Smooth muscle cell (in vitro differentiated cells): ENCODE measurements around the gene PDE2A. TPM values are rescaled to one million over a fixed set of nuclear protein-coding genes. Genes with fewer than 3 reads are reported as not detected.
A peak's percentile ranks its signal among the peaks of the same experiment; 100 is the strongest.

Source experiments
- DNase-seq: peaks from one replicate; lab custom pipeline; 2025; ENCODE audit not compliant: unreplicated experiment; lab: John Stamatoyannopoulos, UW
- H2AFZ ChIP-seq: fragments of 200-600 bp; sonication (generic); 2 replicates; pipeline ENCODE4 v1.6.0; 2016; ENCODE audit warnings: antibody characterized with exemption, low read depth, mild to moderate bottlenecking
- H3F3A ChIP-seq: fragments of 200-600 bp; sonication (generic); 2 replicates; pipeline ENCODE4 v1.6.0; 2017; ENCODE audit warnings: antibody characterized with exemption, low read depth
- H3K27ac ChIP-seq: fragments of 200-600 bp; sonication (generic); 2 replicates; pipeline ENCODE4 v1.5.1; 2016; ENCODE audit warnings: low read depth, mild to moderate bottlenecking
- H3K27me3 ChIP-seq: fragments of 200-600 bp; sonication (generic); 2 replicates; pipeline ENCODE4 v1.6.1; 2016; ENCODE audit warnings: low read depth, mild to moderate bottlenecking
- H3K36me3 ChIP-seq: fragments of 200-600 bp; sonication (generic); 2 replicates; pipeline ENCODE4 v1.5.1; 2016; ENCODE audit warnings: low read depth
- H3K4me1 ChIP-seq: fragments of 200-600 bp; sonication (generic); 2 replicates; pipeline ENCODE4 v1.5.1; 2016; ENCODE audit warnings: low read depth
- H3K4me2 ChIP-seq: fragments of 200-600 bp; sonication (generic); 2 replicates; pipeline ENCODE4 v1.6.0; 2016; ENCODE audit warnings: mild to moderate bottlenecking
- H3K4me3 ChIP-seq: fragments of 200-600 bp; sonication (generic); 2 replicates; pipeline ENCODE4 v1.5.1; 2016; ENCODE audit warnings: mild to moderate bottlenecking
- H3K79me2 ChIP-seq: fragments of 200-600 bp; sonication (generic); 2 replicates; pipeline ENCODE4 v1.6.0; 2016; ENCODE audit warnings: low read depth, mild to moderate bottlenecking
- H3K9ac ChIP-seq: fragments of 200-600 bp; sonication (generic); 2 replicates; pipeline ENCODE4 v1.6.0; 2016; ENCODE audit warnings: low read depth
- H3K9me3 ChIP-seq: fragments of 200-600 bp; sonication (generic); replicated peaks from 2 replicates; pipeline ENCODE4 v1.5.1; 2016; ENCODE audit warnings: low read depth
- H4K20me1 ChIP-seq: fragments of 200-600 bp; sonication (generic); 2 replicates; pipeline ENCODE4 v1.6.0; 2016; ENCODE audit warnings: low read depth
- CTCF ChIP-seq: fragments of 200-600 bp; sonication (generic); IDR thresholded peaks from 2 replicates; pipeline ENCODE4 v1.5.1; 2017; ENCODE audit warnings: borderline replicate concordance, mild to moderate bottlenecking, antibody characterized with exemption; ENCODE audit not compliant: insufficient read depth, poor library complexity, severe bottlenecking
- WGBS: methylation state at CpG from one replicate; pipeline ENCODE4 v1.1.7; 2016; ENCODE audit warnings: low lambda C conversion rate; 5-methylcytosine and 5-hydroxymethylcytosine counted together
- polyA plus RNA-seq: library from polyadenylated mRNA; unstranded; fragments of >200 nt; fragmentation: Nextera tagmentation; extraction: Ambion mirVana; gene quantifications from 2 replicates; pipeline ENCODE4 v1.2.1, GENCODE V29; 2016
- total RNA-seq: library from RNA; depleted of rRNA; stranded (reverse); fragments of >200 nt; gene quantifications from 2 replicates; pipeline ENCODE4 v1.2.3, GENCODE V29; 2014

PDE2A gene
- total and polyA plus RNA-seq, 2 experiments from 2014 or later = 1.0 TPM; not detected in 1

GRCh38 chr11:72716290-72716689 is 42.1 kb upstream of the PDE2A start:
- no peaks in the 10 kb centered on the region for H3K9me3 ChIP-seq
- no peaks in the 10 kb centered on the region for H3K36me3 ChIP-seq
- no peaks in the 10 kb centered on the region for H3F3A ChIP-seq
- H2AFZ ChIP-seq = no peak overlapping the region
- no peak overlapping the region for H3K4me2 ChIP-seq
- no peak for TF ChIP-seq CTCF
- peaks cover 44% of the 10 kb centered on the region for H3K79me2 ChIP-seq
- WGBS = 78% methylated on average over 7 of the region's 7 CpGs
- H3K4me3 ChIP-seq = no peak overlapping the region
- peaks cover 97% of the 10 kb centered on the region for H4K20me1 ChIP-seq
- H3K27me3 ChIP-seq = no peaks in the 10 kb centered on the region
- no peak overlapping the region for H3K27ac ChIP-seq
- peaks cover 15% of the 10 kb centered on the region for H3K4me1 ChIP-seq
- no peak overlapping the region for H3K9ac ChIP-seq
- no peak for DNase-seq

- 45% methylated on average over 10 of the region's 10 CpGs for WGBS
- no peak for DNase-seq
- Histone ChIP-seq H3K9me3 (no peaks in the 10 kb centered on the region), H3K27ac (peak overlapping the region; percentile 33), H3K4me1 (peaks cover 10% of the 10 kb centered on the region), H3K4me2 (peak overlapping the region; percentile 73), H3K36me3 (no peaks in the 10 kb centered on the region), H4K20me1 (peaks cover 81% of the 10 kb centered on the region), H3K9ac (peak overlapping the region; percentile 43), H3K4me3 (no peak overlapping the region), H3K27me3 (no peaks in the 10 kb centered on the region), H2AFZ (no peak overlapping the region), H3F3A (no peaks in the 10 kb centered on the region), H3K79me2 (peaks cover 19% of the 10 kb centered on the region)
- TF ChIP-seq CTCF = no peak
Observed at GRCh38 chr11:72712841-72713240, 38.6 kb upstream of the PDE2A start.

GRCh38 chr11:72712168-72712751 is 38.0 kb upstream of the PDE2A start:
- Histone ChIP-seq H3K9ac (peak overlapping the region; percentile 43), H3F3A (no peaks in the 10 kb centered on the region), H3K9me3 (no peaks in the 10 kb centered on the region), H3K27ac (peak overlapping the region; percentile 33), H3K79me2 (peaks cover 17% of the 10 kb centered on the region), H3K4me2 (peak overlapping the region; percentile 73), H3K4me3 (no peak overlapping the region), H3K4me1 (peaks cover 10% of the 10 kb centered on the region), H3K27me3 (no peaks in the 10 kb centered on the region), H3K36me3 (no peaks in the 10 kb centered on the region), H4K20me1 (peaks cover 80% of the 10 kb centered on the region), H2AFZ (no peak overlapping the region)
- no peak for DNase-seq
- no peak for TF ChIP-seq CTCF
- WGBS = 62% methylated on average over 14 of the region's 26 CpGs

- TF ChIP-seq CTCF = no peak
- H3K79me2 ChIP-seq = peaks cover 17% of the 10 kb centered on the region
- no peaks in the 10 kb centered on the region for H3K27me3 ChIP-seq
- no peak overlapping the region for H3K4me3 ChIP-seq
- no peak overlapping the region for H3K27ac ChIP-seq
- H3K4me2 ChIP-seq = no peak overlapping the region
- peaks cover 15% of the 10 kb centered on the region for H3K4me1 ChIP-seq
- no peaks in the 10 kb centered on the region for H3K36me3 ChIP-seq
- 99% methylated on average over 9 of the region's 9 CpGs for WGBS
- H3F3A ChIP-seq = no peaks in the 10 kb centered on the region
- H4K20me1 ChIP-seq = peaks cover 72% of the 10 kb centered on the region
- H3K9ac ChIP-seq = no peak overlapping the region
- no peak for DNase-seq
- no peaks in the 10 kb centered on the region for H3K9me3 ChIP-seq
- no peak overlapping the region for H2AFZ ChIP-seq
Observed at GRCh38 chr11:72711141-72711540, 36.9 kb upstream of the PDE2A start.
